Hypothalamus (tissue), 51 donors: Measurements from ENCODE around the gene C12orf57.
A peak's percentile ranks its signal among the peaks of the same experiment; 100 is the strongest.

Experiments
- DNase-seq, 51 donors: peaks; one replicate each; lab custom pipeline; 2025; lab: John Stamatoyannopoulos, UW

Gene C12orf57

DNA sequence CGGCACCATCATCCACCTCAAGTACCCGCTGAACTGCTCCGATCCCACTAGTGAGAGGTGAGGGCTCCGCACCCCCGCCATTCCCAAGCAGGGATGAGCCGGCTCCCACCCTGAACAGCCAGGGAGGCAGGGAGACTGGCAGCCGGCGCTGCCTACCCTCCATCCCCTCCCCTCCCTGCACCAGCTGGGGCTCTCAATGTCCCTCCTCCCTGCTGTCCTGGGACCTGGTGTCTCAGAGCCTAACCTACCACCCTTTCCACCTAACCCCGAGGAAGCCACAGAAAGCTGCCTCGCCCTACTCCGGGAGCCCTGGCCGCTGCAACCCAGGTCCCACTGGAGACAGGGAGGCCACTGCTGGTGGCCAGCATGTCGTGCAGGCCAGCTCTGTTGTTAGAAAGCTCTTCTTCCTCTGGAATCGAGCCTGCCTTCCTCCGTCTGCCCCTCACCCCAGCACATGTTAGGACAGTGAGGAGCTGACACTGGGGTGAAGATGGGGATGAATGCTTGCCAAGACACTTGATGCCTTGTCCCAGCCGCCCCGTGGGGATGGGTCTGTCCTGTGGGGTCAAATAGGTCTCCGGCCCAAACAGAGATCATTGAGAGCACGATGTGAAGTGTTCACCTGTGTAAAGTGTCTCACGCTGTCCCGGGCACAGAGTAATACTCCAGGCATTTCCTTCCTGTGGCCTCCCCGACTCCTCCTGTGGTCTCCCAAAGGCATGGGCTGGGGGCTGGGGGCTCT lies 8.5 kb downstream of the C12orf57 start:
- no peak for DNase-seq

DNA sequence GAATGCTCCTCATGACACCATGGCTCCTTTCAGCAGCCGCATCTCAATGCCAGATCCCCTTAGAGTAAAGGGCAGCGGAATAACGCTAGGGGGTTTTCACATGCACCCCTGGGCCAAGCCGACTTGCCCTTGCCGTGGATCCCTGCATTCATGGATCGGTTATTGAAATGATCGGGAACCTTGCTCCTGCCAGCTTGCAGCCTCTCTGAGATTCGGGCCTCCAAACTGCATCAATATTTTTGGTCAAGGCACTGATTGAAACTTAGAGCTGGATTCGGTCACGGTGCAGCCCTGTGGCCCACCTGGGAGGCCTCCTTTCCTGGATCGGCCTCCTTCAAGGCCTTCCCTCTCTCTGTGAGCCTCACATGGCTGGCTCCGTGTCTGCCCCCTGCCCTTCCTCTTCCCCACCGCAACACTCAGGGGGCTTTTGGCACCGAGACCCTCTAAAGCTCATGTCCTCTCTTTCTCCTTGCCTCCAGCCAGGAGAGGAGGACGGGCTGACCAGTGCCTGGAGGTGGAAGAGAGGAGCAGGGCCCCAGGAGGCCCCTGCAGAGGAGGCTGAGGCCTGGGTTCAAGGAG lies 9.1 kb downstream of the C12orf57 start:
- no peak for DNase-seq

DNA sequence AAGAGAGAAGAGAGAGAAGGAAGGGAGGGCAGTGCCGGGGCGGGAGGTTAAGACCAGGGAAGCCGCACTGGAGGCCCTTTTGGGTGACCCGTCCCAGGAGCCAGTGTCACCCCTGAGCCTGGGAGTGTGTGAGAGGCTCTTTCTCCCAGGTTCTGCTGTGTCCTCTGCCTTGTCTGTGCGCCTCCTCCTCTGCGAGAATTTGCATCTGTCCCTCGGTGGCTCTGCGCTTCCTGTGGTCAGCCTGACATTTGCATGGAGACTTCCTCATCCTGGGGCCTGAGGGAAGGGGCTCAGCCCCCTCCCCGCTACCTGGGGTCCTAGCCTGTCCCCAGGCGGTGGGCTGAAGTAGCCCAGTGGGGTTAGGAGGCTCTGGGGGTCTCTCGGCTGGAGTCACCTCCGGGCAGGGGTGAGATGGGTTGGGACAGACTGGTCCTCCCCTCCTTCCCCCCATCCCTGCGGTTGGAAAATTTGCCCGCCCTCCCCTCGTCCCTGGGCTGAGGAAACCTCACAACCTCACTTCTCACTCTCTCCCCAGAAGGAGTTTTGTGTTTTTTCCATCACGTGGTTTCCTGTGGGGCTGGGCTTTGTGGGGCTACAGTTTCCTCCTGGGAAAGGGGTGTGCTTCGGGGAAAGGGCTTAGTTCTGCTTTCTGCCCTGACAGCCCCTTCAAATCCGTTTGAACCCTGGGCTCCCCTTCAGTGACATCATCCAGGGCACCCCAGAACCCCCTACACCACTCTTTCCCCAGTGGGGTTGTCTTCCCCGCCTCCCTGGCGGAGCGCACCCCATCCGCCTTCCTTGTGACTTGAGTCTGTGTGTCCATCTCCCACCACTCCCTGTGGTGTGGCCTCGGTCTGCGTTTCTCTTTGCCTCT lies 9.9 kb downstream of the C12orf57 start:
- DNase-seq, result peak in 19 of 51 donors; percentile 14 to 49 (median 32)

DNA sequence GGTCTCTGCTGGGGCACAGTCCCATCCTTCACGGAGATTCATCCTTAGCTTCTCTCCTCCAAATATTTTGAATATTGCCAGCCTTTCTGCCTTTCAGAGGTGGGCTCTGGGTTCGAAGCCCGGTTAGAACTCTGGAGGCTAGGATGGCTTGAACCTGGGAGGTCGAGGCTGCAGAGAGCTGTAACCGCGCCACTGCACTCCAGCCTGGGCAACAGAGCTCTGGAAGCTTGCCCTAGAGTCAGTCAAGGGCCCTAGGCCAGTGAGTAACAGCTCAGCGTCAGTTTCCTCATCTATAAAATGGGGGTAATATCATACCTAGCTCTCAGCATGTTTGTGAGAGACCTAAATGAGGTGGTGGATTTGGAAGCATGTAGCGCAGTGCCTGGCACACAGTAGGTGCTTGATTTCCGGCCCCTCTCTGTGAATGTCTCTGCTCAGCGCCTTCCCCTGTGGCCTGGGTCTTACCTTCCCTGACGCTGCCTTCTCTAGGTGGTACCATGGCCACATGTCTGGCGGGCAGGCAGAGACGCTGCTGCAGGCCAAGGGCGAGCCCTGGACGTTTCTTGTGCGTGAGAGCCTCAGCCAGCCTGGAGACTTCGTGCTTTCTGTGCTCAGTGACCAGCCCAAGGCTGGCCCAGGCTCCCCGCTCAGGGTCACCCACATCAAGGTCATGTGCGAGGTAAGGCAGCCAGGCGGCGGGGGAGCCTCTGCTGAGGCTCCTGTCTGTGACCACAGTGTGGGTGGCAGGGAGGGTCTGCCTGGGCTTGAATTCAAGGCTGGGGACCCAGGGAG lies 10.7 kb downstream of the C12orf57 start:
- no peak for DNase-seq

DNA sequence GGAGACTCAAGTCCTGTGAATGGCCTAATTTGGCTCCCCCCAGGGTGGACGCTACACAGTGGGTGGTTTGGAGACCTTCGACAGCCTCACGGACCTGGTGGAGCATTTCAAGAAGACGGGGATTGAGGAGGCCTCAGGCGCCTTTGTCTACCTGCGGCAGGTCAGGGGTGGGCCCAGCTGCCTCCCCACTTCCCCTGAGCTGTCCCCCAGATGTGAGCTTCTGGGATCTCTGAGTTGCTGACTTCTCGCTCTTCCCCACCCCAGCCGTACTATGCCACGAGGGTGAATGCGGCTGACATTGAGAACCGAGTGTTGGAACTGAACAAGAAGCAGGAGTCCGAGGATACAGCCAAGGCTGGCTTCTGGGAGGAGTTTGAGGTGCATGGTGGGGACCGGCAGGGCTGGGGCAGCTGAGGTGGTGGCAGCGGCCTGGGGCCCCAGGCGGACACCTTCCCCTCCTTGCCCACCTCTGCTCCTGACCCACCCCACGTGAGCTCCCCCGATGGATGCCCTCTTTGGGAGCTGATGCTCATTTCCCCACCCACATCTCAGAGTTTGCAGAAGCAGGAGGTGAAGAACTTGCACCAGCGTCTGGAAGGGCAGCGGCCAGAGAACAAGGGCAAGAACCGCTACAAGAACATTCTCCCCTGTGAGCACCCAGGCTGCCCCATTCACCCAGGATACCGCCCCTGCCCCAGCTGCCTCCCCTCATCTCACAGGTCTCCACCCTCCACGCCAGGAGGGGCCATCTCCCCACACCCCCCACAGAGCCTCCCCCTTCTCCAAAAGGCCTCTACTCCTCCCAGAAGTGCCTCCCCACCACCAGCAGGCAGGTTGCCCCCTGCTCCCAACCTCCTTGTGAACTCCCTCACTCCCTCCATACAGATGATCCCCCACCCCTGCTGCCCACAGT lies 11.5 kb downstream of the C12orf57 start:
- DNase-seq, result no peak

DNA sequence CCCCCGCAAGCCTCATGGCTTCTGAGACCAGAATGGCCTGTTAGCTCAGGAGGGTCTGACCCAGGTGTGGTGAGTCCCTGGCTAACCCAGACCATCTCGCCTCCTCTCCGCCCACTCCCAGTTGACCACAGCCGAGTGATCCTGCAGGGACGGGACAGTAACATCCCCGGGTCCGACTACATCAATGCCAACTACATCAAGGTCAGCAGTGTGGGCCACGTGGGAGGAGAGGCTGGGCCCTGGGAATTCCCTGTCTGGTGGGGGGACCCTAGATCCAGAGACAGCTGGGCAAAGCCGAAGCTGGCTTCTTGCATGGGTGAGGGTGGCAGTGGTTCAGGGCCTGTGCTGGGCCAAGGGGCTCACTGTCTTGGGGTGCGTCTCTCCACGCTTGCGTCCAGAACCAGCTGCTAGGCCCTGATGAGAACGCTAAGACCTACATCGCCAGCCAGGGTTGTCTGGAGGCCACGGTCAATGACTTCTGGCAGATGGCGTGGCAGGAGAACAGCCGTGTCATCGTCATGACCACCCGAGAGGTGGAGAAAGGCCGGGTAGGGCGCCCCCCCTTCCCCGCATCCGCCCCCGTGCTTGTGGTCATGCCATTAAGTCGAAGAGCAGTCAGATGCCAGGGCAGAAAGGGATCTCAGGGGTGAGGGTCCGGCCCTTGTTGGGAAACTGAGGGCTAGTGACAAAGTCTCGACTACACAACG lies 12.4 kb downstream of the C12orf57 start:
- no peak for DNase-seq

DNA sequence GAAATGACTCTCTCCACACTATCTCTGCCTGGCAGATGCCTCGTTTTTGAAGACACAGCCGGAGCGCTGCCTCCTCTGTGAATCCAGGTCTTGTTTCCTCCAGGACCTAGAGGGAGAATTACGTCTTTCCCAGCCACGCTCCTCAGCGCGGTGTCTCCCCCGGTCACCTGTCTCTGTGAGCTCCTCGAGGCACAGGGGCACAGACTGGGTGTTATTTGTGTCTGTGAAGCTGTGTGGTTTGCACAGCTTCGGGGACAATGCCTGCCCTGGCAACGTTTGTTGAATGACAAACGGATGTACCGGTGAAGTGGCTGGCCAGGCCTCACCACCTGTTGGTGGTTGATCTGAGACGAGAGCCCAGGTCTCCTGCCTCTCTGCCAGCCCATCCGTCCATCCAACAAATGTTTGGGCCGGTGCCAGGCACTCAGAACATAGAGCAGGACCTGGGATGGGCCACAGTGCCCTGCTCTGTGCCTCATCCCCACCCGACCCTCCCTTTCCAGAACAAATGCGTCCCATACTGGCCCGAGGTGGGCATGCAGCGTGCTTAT lies 13.4 kb downstream of the C12orf57 start:
- no peak for DNase-seq

DNA sequence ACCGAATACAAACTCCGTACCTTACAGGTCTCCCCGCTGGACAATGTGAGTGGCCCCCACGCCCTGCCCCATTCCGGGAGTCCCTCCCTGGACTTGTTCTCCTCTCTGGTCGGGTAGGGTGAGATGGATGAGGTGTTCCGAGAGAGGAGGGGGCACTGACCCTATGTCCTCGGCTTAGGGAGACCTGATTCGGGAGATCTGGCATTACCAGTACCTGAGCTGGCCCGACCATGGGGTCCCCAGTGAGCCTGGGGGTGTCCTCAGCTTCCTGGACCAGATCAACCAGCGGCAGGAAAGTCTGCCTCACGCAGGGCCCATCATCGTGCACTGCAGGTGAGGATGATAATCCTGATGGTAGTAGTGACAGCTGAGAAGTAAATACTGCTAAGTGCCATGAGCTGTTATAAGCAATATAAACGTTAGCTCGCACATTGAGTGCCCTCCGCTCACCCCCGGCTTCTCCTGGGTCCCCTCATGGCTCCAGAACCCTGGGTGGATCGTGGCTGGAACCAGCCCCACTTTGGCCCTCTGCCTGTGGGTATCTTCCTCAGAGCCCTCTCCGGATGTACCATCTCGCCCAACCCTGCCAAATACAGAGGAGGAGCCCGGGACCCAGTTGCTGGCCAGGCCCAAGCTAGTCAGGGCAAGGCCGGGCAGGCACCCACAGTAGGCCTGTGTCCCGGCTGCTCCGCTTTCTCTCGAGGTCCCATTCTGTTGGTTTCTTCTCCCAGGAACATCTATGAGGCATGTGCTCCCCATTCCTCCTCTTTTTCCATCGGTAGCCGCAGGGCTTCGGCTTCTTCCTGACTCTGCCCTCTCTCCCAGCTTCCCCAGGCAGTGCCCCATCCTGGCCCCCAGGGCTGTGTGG lies 14.2 kb downstream of the C12orf57 start:
- DNase-seq, result no peak

DNA sequence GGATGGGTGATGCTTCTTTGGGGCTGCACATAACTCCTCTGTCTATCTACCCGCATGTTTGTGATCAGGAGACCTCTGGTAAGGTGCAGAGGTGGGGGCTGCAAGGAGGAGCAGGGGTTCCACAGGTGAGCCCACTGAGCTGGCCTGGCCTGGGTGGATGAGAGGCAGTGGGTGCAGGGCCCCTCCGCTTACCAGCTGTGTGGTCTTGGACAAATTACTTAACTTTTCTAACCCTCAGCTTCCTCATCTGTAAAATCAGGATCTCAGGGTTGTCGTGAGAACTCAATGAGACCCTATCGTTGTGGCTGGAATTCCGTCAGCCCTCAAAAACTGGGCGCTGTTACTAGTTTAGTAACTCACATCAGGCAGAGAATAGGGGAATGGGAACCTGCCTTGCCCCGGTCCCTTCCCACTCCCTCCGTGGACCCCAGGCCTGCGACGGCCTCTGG lies 14.8 kb downstream of the C12orf57 start:
- DNase-seq, result no peak

DNA sequence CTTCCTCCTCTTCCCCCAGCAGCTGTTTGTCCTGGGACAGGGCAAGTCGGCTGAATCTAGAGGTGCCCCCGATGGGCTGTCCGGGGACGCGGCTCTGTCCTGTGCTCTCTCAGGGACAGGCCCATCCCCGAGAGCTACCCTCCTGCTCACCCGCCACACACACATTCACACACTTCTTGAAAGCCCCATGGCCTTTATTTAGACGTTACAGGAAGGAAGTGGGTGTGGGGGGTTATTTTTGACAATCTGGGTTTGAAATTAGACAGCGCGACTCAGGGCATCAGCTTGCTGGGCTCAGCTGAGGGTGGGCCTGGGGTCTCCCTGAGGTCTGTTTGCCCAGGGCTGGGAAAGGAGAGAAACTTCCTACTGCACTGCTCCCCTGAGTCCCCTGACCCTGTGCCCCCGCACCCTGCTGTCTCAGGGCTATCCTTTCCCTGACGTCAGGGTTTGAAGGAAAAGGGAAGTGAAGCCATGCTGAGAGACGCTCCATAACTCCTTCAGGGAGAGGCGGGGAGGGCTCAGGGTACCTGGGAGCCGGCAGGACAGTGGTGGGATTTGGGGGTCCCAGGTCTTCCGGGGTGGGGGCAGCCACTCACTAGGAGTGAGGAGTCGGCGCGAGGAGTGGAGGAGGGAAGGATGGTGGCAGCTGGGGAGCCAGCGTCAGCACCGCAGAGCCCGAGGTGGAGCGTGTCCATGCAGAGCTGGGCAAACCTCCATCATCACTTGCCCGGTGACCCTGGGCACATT lies 15.4 kb downstream of the C12orf57 start:
- DNase-seq, result peak in 4 of 51 donors; percentile 14 to 24 (median 19)

DNA sequence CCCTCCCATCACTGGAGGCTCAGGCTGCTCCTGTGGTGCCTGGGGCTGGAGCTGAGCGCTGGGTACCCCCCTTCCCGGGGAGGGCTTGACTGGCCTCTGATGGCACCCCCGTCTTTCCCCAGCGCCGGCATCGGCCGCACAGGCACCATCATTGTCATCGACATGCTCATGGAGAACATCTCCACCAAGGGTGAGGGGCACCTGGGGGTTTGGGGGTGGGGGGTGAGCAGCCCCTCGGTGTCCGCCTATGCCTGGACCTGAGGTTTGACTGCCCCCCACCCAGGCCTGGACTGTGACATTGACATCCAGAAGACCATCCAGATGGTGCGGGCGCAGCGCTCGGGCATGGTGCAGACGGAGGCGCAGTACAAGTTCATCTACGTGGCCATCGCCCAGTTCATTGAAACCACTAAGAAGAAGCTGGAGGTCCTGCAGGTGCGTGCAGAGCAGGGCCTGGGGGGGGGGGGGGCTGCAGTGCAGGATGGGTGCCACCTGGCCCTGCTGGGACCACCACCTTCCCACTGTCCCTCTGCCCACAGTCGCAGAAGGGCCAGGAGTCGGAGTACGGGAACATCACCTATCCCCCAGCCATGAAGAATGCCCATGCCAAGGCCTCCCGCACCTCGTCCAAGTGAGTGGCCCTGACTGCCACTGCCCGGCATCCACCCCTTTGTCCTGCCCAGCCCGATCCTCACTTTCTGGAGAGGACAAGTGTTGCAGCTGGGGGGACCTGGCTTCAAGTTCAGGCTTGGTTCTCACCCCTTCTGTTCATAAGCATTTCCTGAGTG lies 16.2 kb downstream of the C12orf57 start:
- DNase-seq, result no peak

DNA sequence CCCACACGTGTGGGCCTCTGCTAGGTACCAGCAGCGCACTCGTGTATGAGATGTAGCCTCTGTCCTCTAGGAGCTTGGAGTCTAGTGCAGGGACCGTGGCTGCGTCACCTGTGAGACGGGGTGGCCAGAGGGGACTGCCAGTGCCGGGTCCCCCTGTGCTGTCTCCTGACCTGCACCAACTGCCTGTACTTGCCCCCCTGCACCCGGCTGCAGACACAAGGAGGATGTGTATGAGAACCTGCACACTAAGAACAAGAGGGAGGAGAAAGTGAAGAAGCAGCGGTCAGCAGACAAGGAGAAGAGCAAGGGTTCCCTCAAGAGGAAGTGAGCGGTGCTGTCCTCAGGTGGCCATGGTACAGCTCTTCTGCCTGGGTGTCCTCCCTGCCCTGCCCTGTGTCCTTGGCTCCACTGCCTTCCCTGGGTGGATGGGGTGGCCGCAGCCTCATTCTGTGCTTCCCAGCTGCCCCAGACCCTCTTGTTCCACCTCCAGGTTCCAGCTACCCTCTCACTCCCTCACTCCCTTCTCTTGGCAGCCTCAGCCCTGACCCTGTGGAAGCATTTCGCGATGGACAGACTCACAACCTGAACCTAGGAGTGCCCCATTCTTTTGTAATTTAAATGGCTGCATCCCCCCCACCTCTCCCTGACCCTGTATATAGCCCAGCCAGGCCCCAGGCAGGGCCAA lies 16.9 kb downstream of the C12orf57 start:
- DNase-seq, result no peak

DNA sequence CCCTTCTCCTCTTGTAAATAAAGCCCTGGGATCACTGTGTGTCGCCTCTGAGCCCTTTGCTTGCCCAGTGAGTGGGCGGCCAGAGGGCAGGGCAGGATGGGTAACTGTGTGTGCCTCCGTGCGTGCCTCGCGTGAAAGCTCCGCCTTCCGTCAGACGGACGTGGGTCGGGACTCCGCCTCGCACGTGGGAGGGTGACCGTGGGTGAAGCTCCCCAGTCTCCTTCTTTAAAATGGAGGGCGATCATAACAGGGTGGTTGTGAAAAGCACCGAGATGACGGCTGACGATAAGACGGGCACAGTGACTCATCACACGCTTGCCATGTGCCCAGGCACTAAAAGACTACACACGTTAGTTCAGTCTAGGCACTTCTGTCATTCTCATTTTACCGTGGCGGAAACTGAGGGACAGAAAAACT lies 17.5 kb downstream of the C12orf57 start:
- no peak for DNase-seq

DNA sequence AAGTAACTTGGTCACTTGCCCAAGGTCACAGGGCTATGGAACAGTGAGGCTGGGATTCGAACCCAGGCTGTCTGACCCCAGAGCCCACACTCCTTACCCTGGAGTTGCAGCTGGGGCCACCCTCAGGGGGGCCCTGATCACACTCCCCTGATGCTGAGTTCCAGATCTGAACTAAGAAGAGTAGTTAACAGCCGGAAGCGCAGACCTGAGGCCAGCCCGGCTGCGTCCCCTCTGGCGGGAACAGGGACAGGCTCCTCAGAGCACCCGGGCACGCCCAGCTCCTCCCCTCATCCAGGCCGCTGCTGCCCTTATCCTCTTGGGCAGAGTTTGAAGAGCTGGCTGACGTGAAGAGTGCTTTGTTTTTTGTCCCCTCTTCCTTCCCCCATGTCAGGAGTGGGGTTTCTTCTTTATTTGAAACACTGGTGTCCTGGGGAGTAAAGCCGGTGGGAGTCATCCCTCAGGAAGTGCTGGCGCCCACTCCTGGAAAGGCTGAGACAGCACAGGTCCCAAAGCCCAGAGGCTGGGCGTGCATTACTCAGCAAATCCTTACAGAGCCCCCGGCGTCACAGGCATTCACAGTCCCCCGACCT lies 18.0 kb downstream of the C12orf57 start:
- peak in 11 of 51 donors; percentile 10 to 42 (median 25) for DNase-seq
